H1 (cell line): ENCODE measurements around the gene DOCK1. TPM values are rescaled to one million over a fixed set of nuclear protein-coding genes. Genes with fewer than 3 reads are reported as not detected.

Experiments used
- ASH2L ChIP-seq: fragments of 200-600, 300-600 bp; sonication (generic); IDR thresholded peaks from one replicate; pipeline ENCODE4 v1.7.1; 2017; ENCODE audit warnings: low read length
- ATF2 ChIP-seq: IDR thresholded peaks from 2 replicates; pipeline ENCODE4 v1.6.1; 2012; ENCODE audit warnings: low read length, inconsistent platforms
- BCL11A ChIP-seq, 2 experiments: IDR thresholded peaks; one replicate each; pipeline ENCODE4 v1.6.1; 2011; ENCODE audit warnings: low read depth in 2 of 2, low read length in 2 of 2, mild to moderate bottlenecking in 2 of 2
- CREB1 ChIP-seq: IDR thresholded peaks from 2 replicates; pipeline ENCODE4 v1.6.1; 2012; ENCODE audit warnings: inconsistent platforms
- KDM1A ChIP-seq: fragments of 200-600, 300-600 bp; sonication (generic); IDR thresholded peaks from 2 replicates; pipeline ENCODE4 v1.7.1; 2016; ENCODE audit warnings: mild to moderate bottlenecking, low read length, borderline replicate concordance
- POLR2AphosphoS5 ChIP-seq: IDR thresholded peaks from 2 replicates; pipeline ENCODE4 v1.6.1; 2011; ENCODE audit warnings: low read depth, low read length
- RXRA ChIP-seq: IDR thresholded peaks from 2 replicates; pipeline ENCODE4 v1.6.1; 2011; ENCODE audit warnings: low read depth, mild to moderate bottlenecking, low read length, moderate library complexity; ENCODE audit not compliant: insufficient read depth
- TBP ChIP-seq: IDR thresholded peaks from 2 replicates; pipeline ENCODE4 v1.6.1; 2011; ENCODE audit warnings: low read depth, low read length, improper control_type of control experiment
- ZNF274 ChIP-seq: IDR thresholded peaks from 2 replicates; pipeline ENCODE4 v1.7.0; 2012; ENCODE audit warnings: low read length, borderline replicate concordance; ENCODE audit errors: extremely low read depth
- polyA plus RNA-seq, 7 experiments: library from polyadenylated mRNA; depleted of rRNA in 3 of 7; stranded (reverse) in 5 of 7; unstranded in 2 of 7; fragments of >200 nt in 5 of 7; fragments of 200-250 nt in 2 of 7; gene quantifications; 1 replicate in 5 of 7; 2 replicates in 1 of 7; 4 replicates in 1 of 7; pipeline versions ENCODE4 v1.2.1 to v1.2.3, GENCODE V29; 2011 to 2013; ENCODE audit warnings: missing spikeins in 2 of 7, mixed read lengths in 2 of 7
- total RNA-seq: library from RNA; stranded (reverse); fragmentation: NEBNext Ultra II Directional; extraction: Animal tissue kit (Norgen Biotek cat#: 25700); gene quantifications from 2 replicates; pipeline ENCODE4 v1.2.1, GENCODE V29; 2021

DOCK1 gene
- total and polyA plus RNA-seq, 2 of the 8 experiments (the other 6 are each of a cell fraction or from before 2014, with no cell fraction given): 11.6 to 53.0 TPM

GRCh38 chr10:127257395-127257794 lies 352.2 kb downstream of the DOCK1 start (continued):
- TF ChIP-seq TBP (no peak), ASH2L (no peak), ATF2 (no peak), POLR2AphosphoS5 (no peak), BCL11A (IDR thresholded peaks at IDR 0.05; ENCODE audit: low read depth in 2 of 2, low read length in 2 of 2) (no peak), KDM1A (no peak), ZNF274 (no peak), CREB1 (no peak), RXRA (no peak)
